ENCODE measurements around the gene UBE2D3. TPM values are rescaled to one million over a fixed set of nuclear protein-coding genes. Genes with fewer than 3 reads are reported as not detected.

UBE2D3 gene
- polyA plus RNA-seq, 2 of the 4 experiments (the other 2 are of a cell fraction) = 186 to 338 TPM

GRCh38 chr4:102827674-102828496 is 534 bp upstream of the UBE2D3 start (continued):
- TF ChIP-seq REST (IDR thresholded peaks at IDR 0.05) (peak; percentile 93), KDM5A (IDR thresholded peaks at IDR 0.05) (no peak), TP53 (CRISPR knock-in tag; IDR thresholded peaks at IDR 0.05) (peak; percentile 25; the same call in 1 of the 2 replicates), HDAC2 (IDR thresholded peaks at IDR 0.05) (no peak), NPAS2 (CRISPR knock-in tag; IDR thresholded peaks at IDR 0.05; ENCODE audit: borderline replicate concordance) (no peak), HOXB13 (CRISPR knock-in tag; IDR thresholded peaks at IDR 0.05; ENCODE audit: low read depth) (no peak), EP300 (IDR thresholded peaks at IDR 0.05) (0 out of 5 replicates have a peak, but pooled peaks of 1 of the 2 experiments have one; percentile 13), POLR2AphosphoS2 (conservative IDR thresholded peaks at IDR 0.05; ENCODE audit: low read length) (no peak; the same call in 1 of the 2 replicates), RNF2 (IDR thresholded peaks at IDR 0.05; ENCODE audit: borderline replicate concordance, low read depth) (no peak), MAX (IDR thresholded peaks at IDR 0.05) (peak; percentile 60), ATOH8 (CRISPR knock-in tag; IDR thresholded peaks at IDR 0.05; ENCODE audit: low read depth) (no peak), HMGXB4 (CRISPR knock-in tag; IDR thresholded peaks at IDR 0.05; ENCODE audit: borderline replicate concordance) (no peak), JUNB (IDR thresholded peaks at IDR 0.05) (no peak), ZC3H11A (IDR thresholded peaks at IDR 0.05) (no peak), ESRRA (IDR thresholded peaks at IDR 0.05; ENCODE audit: borderline replicate concordance, low read length) (no peak), CHD4 (IDR thresholded peaks at IDR 0.05; ENCODE audit: borderline replicate concordance) (no peak), ZFP36 (IDR thresholded peaks at IDR 0.05; ENCODE audit: borderline replicate concordance, partially characterized antibody) (no peak), EHF (CRISPR knock-in tag; IDR thresholded peaks at IDR 0.05) (no peak), TFCP2L1 (CRISPR knock-in tag; IDR thresholded peaks at IDR 0.05) (no peak; the same call in 1 of the 2 replicates), NFE2L2 (conservative IDR thresholded peaks at IDR 0.05; ENCODE audit: low read length) (no peak), CTCF (IDR thresholded peaks at IDR 0.05) (no peak), CEBPB (IDR thresholded peaks at IDR 0.05) (peak in 1 of 2 experiments; percentile 6; a peak in 1 of 4 replicates), EHMT2 (IDR thresholded peaks at IDR 0.05; ENCODE audit: low read depth) (no peak), BCL3 (IDR thresholded peaks at IDR 0.05) (0 out of 3 replicates have a peak, but pooled peaks have one; percentile 7), USF2 (IDR thresholded peaks at IDR 0.05) (no peak), FOSB (CRISPR knock-in tag; IDR thresholded peaks at IDR 0.05) (no peak), RARB (CRISPR knock-in tag; IDR thresholded peaks at IDR 0.05) (no peak), HEYL (CRISPR knock-in tag; IDR thresholded peaks at IDR 0.05) (no peak), HOXB5 (CRISPR knock-in tag; IDR thresholded peaks at IDR 0.05) (no peak), CBX2 (IDR thresholded peaks at IDR 0.05; ENCODE audit: borderline replicate concordance, low read depth) (no peak), KDM1A (IDR thresholded peaks at IDR 0.05; ENCODE audit: low read depth) (no peak)

Data from A549 (cell line).